Panc1 (cell line): ENCODE results near the gene SP4. TPM values are rescaled to one million over a fixed set of nuclear protein-coding genes. Genes with fewer than 3 reads are reported as not detected.
A peak's percentile ranks its signal among the peaks of the same experiment; 100 is the strongest.

ENCODE experiments used
- ATAC-seq: fragments of 200-7000 bp; cut with Tn5 transposase; 2 replicates; pipeline ENCODE4 v1.9.1; 2020; ENCODE audit warnings: mild to moderate bottlenecking, moderate library complexity
- BruUV-seq: library from RNA; stranded (reverse); fragments of 400-500 nt; replicated peaks from 2 replicates; lab custom pipeline; 2021; lab: Mats Ljungman, UMichigan
- CTCF ChIA-PET: fragments of 300-600 bp; sonication (Branson Sonifier 250); formaldehyde crosslinking; loops from one replicate; lab custom pipeline; 2022; ENCODE audit warnings: antibody characterized with exemption; lab: Charles Lee
- POLR2A ChIA-PET: fragments of 300-600 bp; sonication (Branson Sonifier 250); formaldehyde crosslinking; loops from one replicate; lab custom pipeline; 2022; ENCODE audit warnings: antibody characterized with exemption; lab: Charles Lee
- DNase-seq: peaks from one replicate; pipeline ENCODE4 v3.0.0-alpha.2; 2010; ENCODE audit warnings: low read depth, low spot score
- H3K27ac ChIP-seq: 2 replicates; pipeline ENCODE4 v1.5.1; 2011; ENCODE audit warnings: mild to moderate bottlenecking, low read length, inconsistent platforms
- H3K27me3 ChIP-seq: fragments of 200-500 bp; sonication (Bioruptor generic); 2 replicates; pipeline ENCODE4 v1.6.0; 2014; ENCODE audit warnings: low read length, inconsistent platforms; ENCODE audit not compliant: control insufficient read depth, insufficient read depth
- H3K36me3 ChIP-seq: fragments of 200-500 bp; sonication (Bioruptor generic); 2 replicates; pipeline ENCODE4 v1.5.1; 2014; ENCODE audit warnings: inconsistent platforms, mild to moderate bottlenecking, low read length, moderate library complexity; ENCODE audit not compliant: control insufficient read depth, insufficient read depth
- H3K4me1 ChIP-seq: 2 replicates; pipeline ENCODE4 v1.5.1; 2011; ENCODE audit warnings: inconsistent platforms, mild to moderate bottlenecking, low read length, moderate library complexity; ENCODE audit not compliant: control insufficient read depth, insufficient read depth
- H3K4me3 ChIP-seq, 2 experiments: 2 replicates each; pipeline ENCODE4 v1.5.1; 2011 to 2012; ENCODE audit warnings: low read depth in 2 of 2, low read length in 2 of 2, mild to moderate bottlenecking in 2 of 2, inconsistent platforms in 1 of 2, moderate library complexity in 1 of 2
- H3K9me3 ChIP-seq: fragments of 200-500 bp; sonication (Bioruptor generic); 2 replicates; pipeline ENCODE4 v1.5.1; 2014; ENCODE audit warnings: low read depth, mild to moderate bottlenecking, inconsistent platforms, low read length, moderate library complexity; ENCODE audit not compliant: control insufficient read depth, insufficient read depth
- POLR2AphosphoS5 ChIP-seq: IDR thresholded peaks from 2 replicates; pipeline ENCODE4 v1.6.1; 2012; ENCODE audit warnings: mild to moderate bottlenecking, low read depth, low read length, moderate library complexity
- SIN3A ChIP-seq: IDR thresholded peaks from 2 replicates; pipeline ENCODE4 v1.6.1; 2012; ENCODE audit warnings: low read depth, mild to moderate bottlenecking, low read length, moderate library complexity, borderline replicate concordance; ENCODE audit not compliant: insufficient read depth
- TCF7L2 ChIP-seq: IDR thresholded peaks from 2 replicates; pipeline ENCODE4 v1.6.1; 2011; ENCODE audit warnings: mild to moderate bottlenecking, low read depth, low read length, inconsistent platforms
- in situ Hi-C: cut with HindIII; loops from 2 replicates; pipeline ENCODE4 v1.10.0; 2016; ENCODE audit warnings: low sequenced_read_pairs, low pct_unique_long_range_greater_than_20kb
- intact Hi-C: fragments of 100-400 bp; cut with micrococcal nuclease; formaldehyde crosslinking; loops from one replicate; pipeline ENCODE4 v1.10.0; 2022; ENCODE audit not compliant: unreplicated experiment
- total RNA-seq: library from RNA; stranded (reverse); gene quantifications from one replicate; pipeline ENCODE4 v1.2.1, GENCODE V29; 2021; ENCODE audit not compliant: unreplicated experiment
- TF ChIP-seq, protein P1 (sequence below): fragments of 450-650 bp; IDR thresholded peaks from 2 replicates; pipeline ENCODE4 v1.5.1; 2017; ENCODE audit warnings: mild to moderate bottlenecking
- TF ChIP-seq, protein P2 (sequence below), 2 experiments: IDR thresholded peaks; 2 replicates each; pipeline ENCODE4 v1.6.1; 2011 to 2012; ENCODE audit warnings: low read depth in 2 of 2, control low read depth in 1 of 2, low read length in 1 of 2, mild to moderate bottlenecking in 1 of 2, moderate library complexity in 1 of 2; ENCODE audit not compliant: insufficient read depth in 1 of 2

SP4 gene
- total RNA-seq, 1 experiment from 2014 or later, result 10.4 TPM

DNA sequence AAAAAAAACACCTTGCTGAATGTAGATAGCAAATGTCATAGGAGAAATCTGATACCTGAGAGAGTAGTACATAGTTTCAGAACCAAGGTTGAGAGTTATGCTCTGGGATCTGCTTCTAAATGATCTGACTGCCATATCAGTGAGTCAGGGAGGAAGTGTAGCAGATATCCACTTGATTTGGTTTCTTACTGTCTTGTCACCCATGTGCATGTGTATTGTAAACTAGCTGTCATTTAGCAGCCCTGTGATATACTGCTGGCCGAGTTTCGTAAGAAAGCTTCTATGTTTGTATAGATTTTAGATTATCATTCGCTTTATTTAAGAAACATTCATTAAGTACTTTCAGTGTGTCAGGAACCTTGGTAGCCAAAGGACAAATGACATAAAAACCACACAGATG lies 42.0 kb downstream of the SP4 start:
- H3K9me3 ChIP-seq, result no peaks in the 10 kb centered on the region
- no peak overlapping the region for H3K4me3 ChIP-seq
- ChIA-PET CTCF (no interaction called here), POLR2A (no interaction called here)
- in situ Hi-C loops (no loop called here), intact Hi-C loops (no loop called here)
- H3K27me3 ChIP-seq, result no peaks in the 10 kb centered on the region
- TF ChIP-seq TCF7L2 (no peak), SIN3A (no peak), POLR2AphosphoS5 (no peak)
- TF ChIP-seq, protein P1, sequence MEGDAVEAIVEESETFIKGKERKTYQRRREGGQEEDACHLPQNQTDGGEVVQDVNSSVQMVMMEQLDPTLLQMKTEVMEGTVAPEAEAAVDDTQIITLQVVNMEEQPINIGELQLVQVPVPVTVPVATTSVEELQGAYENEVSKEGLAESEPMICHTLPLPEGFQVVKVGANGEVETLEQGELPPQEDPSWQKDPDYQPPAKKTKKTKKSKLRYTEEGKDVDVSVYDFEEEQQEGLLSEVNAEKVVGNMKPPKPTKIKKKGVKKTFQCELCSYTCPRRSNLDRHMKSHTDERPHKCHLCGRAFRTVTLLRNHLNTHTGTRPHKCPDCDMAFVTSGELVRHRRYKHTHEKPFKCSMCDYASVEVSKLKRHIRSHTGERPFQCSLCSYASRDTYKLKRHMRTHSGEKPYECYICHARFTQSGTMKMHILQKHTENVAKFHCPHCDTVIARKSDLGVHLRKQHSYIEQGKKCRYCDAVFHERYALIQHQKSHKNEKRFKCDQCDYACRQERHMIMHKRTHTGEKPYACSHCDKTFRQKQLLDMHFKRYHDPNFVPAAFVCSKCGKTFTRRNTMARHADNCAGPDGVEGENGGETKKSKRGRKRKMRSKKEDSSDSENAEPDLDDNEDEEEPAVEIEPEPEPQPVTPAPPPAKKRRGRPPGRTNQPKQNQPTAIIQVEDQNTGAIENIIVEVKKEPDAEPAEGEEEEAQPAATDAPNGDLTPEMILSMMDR, result no peak
- TF ChIP-seq, protein P2, sequence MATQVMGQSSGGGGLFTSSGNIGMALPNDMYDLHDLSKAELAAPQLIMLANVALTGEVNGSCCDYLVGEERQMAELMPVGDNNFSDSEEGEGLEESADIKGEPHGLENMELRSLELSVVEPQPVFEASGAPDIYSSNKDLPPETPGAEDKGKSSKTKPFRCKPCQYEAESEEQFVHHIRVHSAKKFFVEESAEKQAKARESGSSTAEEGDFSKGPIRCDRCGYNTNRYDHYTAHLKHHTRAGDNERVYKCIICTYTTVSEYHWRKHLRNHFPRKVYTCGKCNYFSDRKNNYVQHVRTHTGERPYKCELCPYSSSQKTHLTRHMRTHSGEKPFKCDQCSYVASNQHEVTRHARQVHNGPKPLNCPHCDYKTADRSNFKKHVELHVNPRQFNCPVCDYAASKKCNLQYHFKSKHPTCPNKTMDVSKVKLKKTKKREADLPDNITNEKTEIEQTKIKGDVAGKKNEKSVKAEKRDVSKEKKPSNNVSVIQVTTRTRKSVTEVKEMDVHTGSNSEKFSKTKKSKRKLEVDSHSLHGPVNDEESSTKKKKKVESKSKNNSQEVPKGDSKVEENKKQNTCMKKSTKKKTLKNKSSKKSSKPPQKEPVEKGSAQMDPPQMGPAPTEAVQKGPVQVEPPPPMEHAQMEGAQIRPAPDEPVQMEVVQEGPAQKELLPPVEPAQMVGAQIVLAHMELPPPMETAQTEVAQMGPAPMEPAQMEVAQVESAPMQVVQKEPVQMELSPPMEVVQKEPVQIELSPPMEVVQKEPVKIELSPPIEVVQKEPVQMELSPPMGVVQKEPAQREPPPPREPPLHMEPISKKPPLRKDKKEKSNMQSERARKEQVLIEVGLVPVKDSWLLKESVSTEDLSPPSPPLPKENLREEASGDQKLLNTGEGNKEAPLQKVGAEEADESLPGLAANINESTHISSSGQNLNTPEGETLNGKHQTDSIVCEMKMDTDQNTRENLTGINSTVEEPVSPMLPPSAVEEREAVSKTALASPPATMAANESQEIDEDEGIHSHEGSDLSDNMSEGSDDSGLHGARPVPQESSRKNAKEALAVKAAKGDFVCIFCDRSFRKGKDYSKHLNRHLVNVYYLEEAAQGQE (IDR thresholded peaks at IDR 0.05; ENCODE audit: insufficient read depth in 1 of 2, low read depth in 2 of 2, low read length in 1 of 2), result no peak
- no peaks in the 10 kb centered on the region for H3K4me1 ChIP-seq
- H3K36me3 ChIP-seq, result no peaks in the 10 kb centered on the region
- H3K27ac ChIP-seq, result no peak overlapping the region
- BruUV-seq, result no TSS peak
- DNase-seq (no peak), ATAC-seq (no peak)

GRCh38 chr7:21472029-21472428 lies 44.1 kb downstream of the SP4 start:
- BruUV-seq, result no TSS peak
- TF ChIP-seq, protein P2 (IDR thresholded peaks at IDR 0.05; ENCODE audit: insufficient read depth in 1 of 2, low read depth in 2 of 2, low read length in 1 of 2), result peak in 1 of 2 experiments; percentile 37; a peak in 1 of 4 replicates
- TF ChIP-seq, protein P1, result no peak
- TF ChIP-seq POLR2AphosphoS5 (no peak), SIN3A (no peak)
- intact Hi-C loops (no loop called here), in situ Hi-C loops (no loop called here)
- no peaks in the 10 kb centered on the region for H3K27me3 ChIP-seq
- no peak for ATAC-seq
- H3K4me1 ChIP-seq, result no peaks in the 10 kb centered on the region
- POLR2A ChIA-PET, result no interaction called here
- no peaks in the 10 kb centered on the region for H3K9me3 ChIP-seq
- H3K27ac ChIP-seq, result no peak overlapping the region
- CTCF ChIA-PET, result no interaction called here
- no peaks in the 10 kb centered on the region for H3K36me3 ChIP-seq
- DNase-seq, result no peak
- H3K4me3 ChIP-seq, result no peak overlapping the region
